ENCODE results near the gene TPPP2.
A peak's percentile ranks its signal among the peaks of the same experiment; 100 is the strongest.

DNA sequence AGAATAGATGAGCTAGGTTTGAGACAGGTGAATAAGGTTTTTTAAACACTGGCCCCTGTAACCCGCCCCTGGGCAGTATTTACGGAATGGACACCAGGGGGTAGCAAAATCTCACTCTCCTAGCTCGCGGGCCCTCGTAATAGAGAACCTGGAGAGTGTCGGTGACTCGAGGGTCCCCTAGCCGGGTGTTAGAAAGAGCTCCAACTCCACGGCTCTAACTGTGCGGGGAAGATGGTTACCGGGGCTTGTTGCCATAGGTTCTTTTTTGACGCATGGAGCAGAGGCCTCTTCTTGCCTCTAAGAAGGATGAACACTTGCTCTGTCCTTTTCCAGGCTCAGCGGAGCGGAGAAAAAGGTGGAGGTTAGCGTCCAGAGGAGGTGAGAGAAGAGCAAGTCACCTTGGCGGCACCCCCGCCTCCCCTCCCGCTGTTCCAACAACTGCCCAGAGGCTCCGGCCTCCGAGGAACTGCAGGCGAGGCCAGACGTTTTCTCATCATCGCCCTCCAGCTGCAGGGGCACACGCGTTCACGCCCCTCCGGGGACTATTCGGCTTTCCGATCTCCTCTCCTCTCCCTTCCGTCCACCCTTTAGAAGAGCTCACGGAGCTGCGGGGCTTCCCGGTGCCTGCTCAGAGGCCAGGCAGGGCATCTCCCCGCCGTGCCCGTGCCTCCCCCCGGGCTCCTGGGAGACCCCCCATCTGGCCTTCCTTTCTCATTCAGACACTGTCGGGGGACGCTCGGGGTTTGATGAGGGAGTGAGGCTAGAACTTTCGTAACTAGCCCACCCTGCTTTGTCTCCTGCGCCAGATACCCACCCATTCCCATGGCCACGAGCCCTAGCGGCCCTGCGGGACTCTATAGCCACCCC lies 38.7 kb downstream of the TPPP2 start:
- TF ChIP-seq, protein P1, sequence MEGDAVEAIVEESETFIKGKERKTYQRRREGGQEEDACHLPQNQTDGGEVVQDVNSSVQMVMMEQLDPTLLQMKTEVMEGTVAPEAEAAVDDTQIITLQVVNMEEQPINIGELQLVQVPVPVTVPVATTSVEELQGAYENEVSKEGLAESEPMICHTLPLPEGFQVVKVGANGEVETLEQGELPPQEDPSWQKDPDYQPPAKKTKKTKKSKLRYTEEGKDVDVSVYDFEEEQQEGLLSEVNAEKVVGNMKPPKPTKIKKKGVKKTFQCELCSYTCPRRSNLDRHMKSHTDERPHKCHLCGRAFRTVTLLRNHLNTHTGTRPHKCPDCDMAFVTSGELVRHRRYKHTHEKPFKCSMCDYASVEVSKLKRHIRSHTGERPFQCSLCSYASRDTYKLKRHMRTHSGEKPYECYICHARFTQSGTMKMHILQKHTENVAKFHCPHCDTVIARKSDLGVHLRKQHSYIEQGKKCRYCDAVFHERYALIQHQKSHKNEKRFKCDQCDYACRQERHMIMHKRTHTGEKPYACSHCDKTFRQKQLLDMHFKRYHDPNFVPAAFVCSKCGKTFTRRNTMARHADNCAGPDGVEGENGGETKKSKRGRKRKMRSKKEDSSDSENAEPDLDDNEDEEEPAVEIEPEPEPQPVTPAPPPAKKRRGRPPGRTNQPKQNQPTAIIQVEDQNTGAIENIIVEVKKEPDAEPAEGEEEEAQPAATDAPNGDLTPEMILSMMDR (IDR thresholded peaks at IDR 0.05) = peak; percentile 42 to 71 (median 67)
- no peak for TF ChIP-seq POLR2A (IDR thresholded peaks at IDR 0.05)
